ENCODE measurements around the gene ZNF814. TPM values are rescaled to one million over a fixed set of nuclear protein-coding genes. Genes with fewer than 3 reads are reported as not detected.
A peak's percentile ranks its signal among the peaks of the same experiment; 100 is the strongest.
"Not testable (repeated sequence)": the region's sequence is repeated elsewhere in the genome, so short reads cannot be mapped to it uniquely, and the experiment has no call there.

Gene ZNF814
- total RNA-seq, result 10 to 100 TPM; 16.2 to 21.5 TPM

DNA sequence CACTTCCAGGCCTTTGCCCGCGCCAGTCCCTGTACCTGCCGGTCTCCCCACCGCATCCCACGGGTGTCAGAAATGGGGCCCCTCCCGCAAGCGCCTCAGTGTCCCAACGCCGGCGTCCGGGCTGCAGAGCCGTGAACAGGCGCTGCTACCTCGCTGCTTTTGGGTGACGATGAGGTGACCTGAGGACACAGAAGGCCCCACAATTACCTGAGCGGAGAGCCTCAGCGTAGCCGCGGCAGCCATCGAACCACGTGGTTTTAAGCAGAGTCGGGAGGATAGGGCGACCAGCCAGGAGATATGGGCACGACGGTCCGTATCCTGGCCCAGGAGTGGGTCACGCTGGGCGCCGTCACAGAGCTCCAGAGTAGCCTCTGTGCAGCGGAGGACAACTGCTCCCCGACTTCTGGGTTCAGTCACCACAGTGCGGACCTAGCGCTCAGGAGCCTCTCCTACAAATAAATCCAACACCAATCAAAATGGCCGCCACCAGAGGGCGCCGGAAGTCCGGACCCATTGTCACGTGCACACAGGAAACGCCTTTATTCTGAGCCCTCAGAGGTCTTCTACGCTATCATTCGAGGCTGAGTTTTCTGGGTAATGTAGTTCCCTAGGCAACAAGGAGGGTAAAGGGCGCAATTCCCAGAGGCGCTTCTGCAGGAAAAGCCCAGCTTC is at the start of gene ZNF814:
Gene ZNF814 (minus strand): TSS at position 478 of the 672 bp plus-strand sequence. CDS start 235 bp downstream, at position 243.
- peak; percentile 93 for ATAC-seq (replicated peaks)
- H3K27ac Mint-ChIP-seq, result peak within 1 kb of the TSS; percentile 95
- peaks cover 7% of the 10 kb centered on the region for H3K9me3 Mint-ChIP-seq
- H3K27me3 Mint-ChIP-seq, result no peaks in the 10 kb centered on the region
- H3K4me1 Mint-ChIP-seq, result peaks cover 13% of the 10 kb centered on the region
- peaks cover 53% of the 10 kb centered on the region for H3K36me3 Mint-ChIP-seq (ENCODE audit: low read depth)
- H3K4me3 Mint-ChIP-seq, result peak within 1 kb of the TSS; percentile 92

DNA sequence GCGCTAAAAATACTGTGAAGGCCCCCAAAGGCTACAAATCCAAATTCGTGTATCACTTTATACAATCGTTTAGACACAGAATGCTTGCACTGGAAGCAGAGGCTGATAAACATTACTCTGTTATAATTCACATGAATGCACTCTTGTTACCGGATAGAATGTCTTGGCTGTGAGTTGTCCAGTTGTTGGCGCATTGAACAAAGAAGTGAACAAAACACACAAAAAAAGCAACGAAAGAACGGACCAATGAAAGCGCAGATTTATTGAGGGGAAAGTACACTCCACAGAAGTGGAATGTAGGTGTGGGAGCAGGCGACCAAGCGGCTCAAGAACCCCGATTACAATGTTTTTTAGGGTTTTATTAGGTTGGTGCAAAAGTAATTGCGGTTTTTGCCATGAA is 46.9 kb upstream of the ZNF814 start:
- no peak for ATAC-seq (replicated peaks)
- peaks cover 50% of the 10 kb centered on the region for H3K36me3 Mint-ChIP-seq (ENCODE audit: low read depth)
- H3K4me1 Mint-ChIP-seq, result no peaks in the 10 kb centered on the region
- peak overlapping the region; percentile 89 for H3K4me3 Mint-ChIP-seq
- H3K9me3 Mint-ChIP-seq, result peaks cover 16% of the 10 kb centered on the region
- H3K27ac Mint-ChIP-seq, result no peak overlapping the region
- no peaks in the 10 kb centered on the region for H3K27me3 Mint-ChIP-seq

DNA sequence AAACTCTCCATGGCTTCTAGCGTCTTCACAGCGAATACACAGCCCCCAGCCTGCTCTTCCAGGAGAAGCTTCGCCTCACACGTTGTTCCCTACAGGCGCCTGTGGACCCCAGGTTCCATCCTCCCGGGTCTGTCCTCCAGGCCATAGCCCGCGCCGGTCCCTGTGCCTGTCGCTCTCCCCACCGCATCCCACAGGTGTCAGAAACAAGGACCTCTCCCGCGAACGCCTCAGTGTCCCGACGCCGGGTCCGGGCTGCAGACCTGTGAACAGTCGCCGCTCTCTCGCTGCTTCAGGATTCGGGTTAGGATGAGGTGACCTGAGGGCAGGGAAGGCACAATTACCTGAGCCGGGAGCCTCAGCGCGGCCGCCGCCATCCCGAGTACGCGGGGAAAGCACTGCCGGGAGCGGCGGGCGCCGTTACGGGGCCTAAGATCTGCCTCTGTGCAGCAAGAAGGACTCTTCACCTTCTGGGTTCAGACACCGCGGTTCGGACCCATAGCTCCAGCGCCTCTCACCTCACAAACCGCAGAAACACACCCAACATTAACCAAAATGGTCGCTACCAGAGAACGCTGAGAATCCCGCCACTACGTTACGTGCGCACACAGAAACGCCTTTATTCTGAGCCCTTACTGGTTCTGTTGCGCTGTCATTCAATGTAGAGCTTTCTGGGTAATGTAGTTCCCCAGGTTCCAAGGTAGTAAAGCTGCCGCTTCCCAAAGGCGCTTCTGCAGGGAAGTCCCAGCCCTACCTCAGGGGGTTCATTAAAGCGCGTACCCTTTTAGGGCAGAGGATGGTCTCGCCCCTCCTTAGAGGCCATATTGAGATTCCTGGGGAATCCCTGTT is 46.2 kb upstream of the ZNF814 start, which contains the start of gene ZNF418:
Gene ZNF418 (minus strand): TSS at position 583 of the 846 bp plus-strand sequence. CDS start 1,580 bp downstream, outside the sequence.
- Mint-ChIP-seq H3K9me3 (peaks cover 18% of the 10 kb centered on the region), H3K36me3 (ENCODE audit: low read depth) (peaks cover 43% of the 10 kb centered on the region), H3K4me3 (peak within 1 kb of the TSS; percentile 89), H3K4me1 (no peaks in the 10 kb centered on the region), H3K27ac (peak within 1 kb of the TSS; percentile 84), H3K27me3 (no peaks in the 10 kb centered on the region)
- ATAC-seq (replicated peaks), result peak; percentile 98

DNA sequence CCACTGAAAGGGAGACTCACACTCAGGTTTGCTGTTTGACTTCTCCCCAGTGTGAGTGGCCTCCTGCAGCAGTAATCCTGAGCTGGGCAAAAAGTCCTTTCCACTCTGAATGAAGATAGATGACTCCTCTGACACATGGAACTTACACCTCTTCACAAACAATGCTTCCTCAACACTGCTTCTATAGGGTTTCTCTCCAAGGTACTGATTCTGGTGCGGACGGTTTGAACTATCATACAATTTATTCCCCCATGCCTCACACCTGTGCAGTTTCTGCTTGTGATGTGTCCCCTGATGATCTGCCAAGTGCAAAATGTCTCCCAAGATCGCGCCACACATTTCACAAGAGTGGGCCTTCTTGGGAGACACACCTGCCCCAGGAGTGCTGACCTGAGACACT is 38.8 kb upstream of the ZNF814 start:
- Mint-ChIP-seq H3K4me1 (no peaks in the 10 kb centered on the region), H3K27ac (no peak overlapping the region), H3K27me3 (no peaks in the 10 kb centered on the region), H3K9me3 (peaks cover 24% of the 10 kb centered on the region), H3K4me3 (no peak overlapping the region), H3K36me3 (ENCODE audit: low read depth) (peaks cover 28% of the 10 kb centered on the region)
- no peak for ATAC-seq (replicated peaks)

DNA sequence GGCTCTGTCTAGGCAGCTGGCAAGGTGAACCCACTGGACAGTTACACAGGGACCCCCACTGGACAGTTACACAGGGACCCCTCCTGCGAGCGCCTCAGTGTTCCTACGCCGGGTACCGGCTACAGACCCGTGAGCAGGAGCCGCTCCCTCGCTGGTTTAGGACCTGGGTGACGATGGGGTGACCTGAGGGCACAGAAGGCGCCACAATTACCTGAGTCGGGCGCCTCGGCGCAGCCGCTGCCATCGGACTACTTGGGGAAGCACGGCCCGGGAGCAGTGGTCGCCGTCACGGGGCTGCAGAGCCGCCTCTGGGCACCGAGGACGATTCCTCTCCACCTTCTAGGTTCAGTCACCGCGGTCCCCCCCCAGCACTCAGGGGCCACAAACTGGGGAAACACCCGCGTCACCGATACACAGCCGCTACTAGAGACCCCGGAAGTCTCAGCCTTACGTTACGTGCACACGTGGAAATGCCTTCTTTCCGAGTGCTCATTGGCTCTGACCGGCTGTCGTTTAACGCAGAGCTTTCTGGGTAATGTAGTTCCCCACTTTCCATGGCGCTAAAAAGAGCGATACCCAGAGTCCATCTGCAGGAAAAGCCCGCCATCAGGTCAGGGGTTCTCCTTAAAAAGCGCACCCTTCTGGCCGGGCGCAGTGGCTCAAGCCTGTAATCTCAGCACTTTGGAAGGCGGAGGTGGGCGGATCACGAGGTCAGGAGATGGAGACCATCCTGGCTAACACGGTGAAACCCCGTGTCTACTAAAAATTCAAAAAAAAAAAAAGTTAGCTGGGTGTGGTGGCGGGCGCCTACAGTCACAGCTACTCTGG is 27.5 kb upstream of the ZNF814 start, which contains the start of gene ZNF417:
Gene ZNF417 (minus strand): TSS at position 425 of the 828 bp plus-strand sequence. CDS start 181 bp downstream, at position 244.
- peaks cover 55% of the 10 kb centered on the region for H3K36me3 Mint-ChIP-seq (ENCODE audit: low read depth)
- peak within 1 kb of the TSS; percentile 94 for H3K4me3 Mint-ChIP-seq
- peaks cover 22% of the 10 kb centered on the region for H3K4me1 Mint-ChIP-seq
- H3K27me3 Mint-ChIP-seq, result not testable (repeated sequence)
- H3K9me3 Mint-ChIP-seq, result peaks cover 10% of the 10 kb centered on the region
- peak; percentile 99 for ATAC-seq (replicated peaks)
- H3K27ac Mint-ChIP-seq, result peak within 1 kb of the TSS; percentile 93

DNA sequence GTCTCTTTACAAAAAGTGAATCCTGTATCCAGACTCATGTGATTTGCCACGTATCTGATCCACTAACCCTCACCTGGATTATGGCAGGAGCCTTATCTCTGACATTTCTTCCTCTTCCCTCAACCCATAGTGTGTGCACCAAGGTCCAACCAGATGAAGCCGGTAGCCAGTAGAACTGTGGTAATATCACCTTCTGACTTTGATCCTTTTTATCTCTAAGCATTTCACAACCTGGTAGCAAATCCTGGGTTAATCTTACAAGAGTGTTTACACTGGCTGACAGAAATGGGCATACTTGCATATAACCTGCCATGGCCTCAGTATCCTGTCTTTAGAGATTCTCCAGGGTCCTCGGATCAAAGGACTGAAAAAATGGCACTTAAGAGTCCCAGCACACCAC is 25.7 kb upstream of the ZNF814 start:
- Mint-ChIP-seq H3K27me3 (no peaks in the 10 kb centered on the region), H3K27ac (no peak overlapping the region), H3K9me3 (peaks cover 10% of the 10 kb centered on the region), H3K4me3 (peak overlapping the region; percentile 94), H3K36me3 (ENCODE audit: low read depth) (peaks cover 68% of the 10 kb centered on the region), H3K4me1 (peaks cover 22% of the 10 kb centered on the region)
- no peak for ATAC-seq (replicated peaks)

DNA sequence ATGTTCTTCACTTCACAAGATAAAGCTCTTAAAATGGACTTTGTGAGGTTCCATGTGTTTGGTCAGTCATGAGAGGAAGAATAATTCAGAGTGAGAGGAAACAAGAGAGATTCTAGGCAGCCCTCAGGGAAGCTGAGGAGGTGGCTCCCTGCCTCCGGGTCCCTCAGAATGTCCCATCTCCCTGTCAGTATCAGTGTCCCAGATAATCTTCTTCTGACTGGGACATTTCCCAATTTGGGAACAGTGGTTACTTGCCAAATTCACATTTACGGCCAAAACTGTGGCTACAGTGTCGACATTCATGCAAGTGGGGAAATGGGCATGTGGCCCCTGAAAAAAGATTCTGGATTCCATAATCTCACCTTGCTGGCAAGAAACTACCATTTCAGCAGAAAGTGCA is 18.6 kb upstream of the ZNF814 start:
- Mint-ChIP-seq H3K4me1 (peaks cover 5% of the 10 kb centered on the region), H3K27ac (no peak overlapping the region), H3K36me3 (ENCODE audit: low read depth) (peaks cover 53% of the 10 kb centered on the region), H3K4me3 (no peak overlapping the region), H3K9me3 (no peaks in the 10 kb centered on the region), H3K27me3 (no peaks in the 10 kb centered on the region)
- no peak for ATAC-seq (replicated peaks)

DNA sequence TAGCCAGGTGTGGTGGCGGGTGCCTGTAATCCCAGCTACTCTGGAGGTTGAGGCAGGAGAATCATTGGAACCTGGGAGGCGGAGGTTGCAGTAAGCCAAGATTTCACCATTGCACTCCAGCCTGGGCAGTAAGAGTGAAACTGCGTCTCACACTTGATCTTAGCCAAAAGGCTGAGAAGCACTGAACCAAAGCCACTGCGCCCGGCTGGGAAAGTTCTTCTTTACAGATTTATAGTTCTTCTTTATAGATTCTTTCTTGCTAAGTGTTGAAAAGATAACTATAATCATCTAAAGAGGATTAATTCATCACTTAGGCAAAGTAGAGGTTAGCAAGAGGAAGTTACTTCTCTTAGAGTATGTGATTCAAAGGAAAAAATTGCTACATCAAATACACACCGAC is 16.4 kb upstream of the ZNF814 start:
- Mint-ChIP-seq H3K27me3 (no peaks in the 10 kb centered on the region), H3K4me3 (no peak overlapping the region), H3K4me1 (peaks cover 5% of the 10 kb centered on the region), H3K9me3 (no peaks in the 10 kb centered on the region), H3K36me3 (ENCODE audit: low read depth) (peaks cover 32% of the 10 kb centered on the region), H3K27ac (no peak overlapping the region)
- no peak for ATAC-seq (replicated peaks)

DNA sequence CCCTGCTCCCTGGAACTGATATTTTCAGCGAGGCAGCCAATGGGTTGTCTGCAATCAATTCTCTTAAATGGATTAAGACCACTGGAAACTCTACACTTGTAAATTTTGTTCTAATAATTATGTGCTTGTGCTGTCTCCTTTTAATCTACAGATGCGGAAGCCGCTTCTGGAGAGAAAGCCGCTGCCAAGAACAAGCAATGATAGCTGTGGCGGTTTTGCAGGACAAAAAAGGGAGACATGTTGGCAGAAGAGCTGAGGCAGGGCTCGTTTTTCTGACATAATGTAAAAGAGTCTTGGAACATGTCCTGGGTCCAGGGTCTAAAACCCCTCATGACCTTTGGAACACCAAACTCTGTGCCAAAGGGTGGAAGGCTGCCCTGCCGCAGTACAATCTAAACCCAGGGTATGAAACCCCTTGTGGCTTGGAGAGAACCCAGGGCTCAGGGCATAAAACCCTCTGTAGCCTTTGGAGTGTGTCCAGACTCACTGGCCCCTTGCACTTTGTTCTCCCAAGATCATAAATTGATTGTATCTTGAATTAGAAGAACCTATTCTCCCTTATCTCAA is 14.9 kb upstream of the ZNF814 start:
- Mint-ChIP-seq H3K9me3 (no peaks in the 10 kb centered on the region), H3K27me3 (no peaks in the 10 kb centered on the region), H3K36me3 (ENCODE audit: low read depth) (peaks cover 19% of the 10 kb centered on the region), H3K27ac (no peak overlapping the region), H3K4me3 (no peak overlapping the region), H3K4me1 (peaks cover 5% of the 10 kb centered on the region)
- ATAC-seq (replicated peaks), result no peak

DNA sequence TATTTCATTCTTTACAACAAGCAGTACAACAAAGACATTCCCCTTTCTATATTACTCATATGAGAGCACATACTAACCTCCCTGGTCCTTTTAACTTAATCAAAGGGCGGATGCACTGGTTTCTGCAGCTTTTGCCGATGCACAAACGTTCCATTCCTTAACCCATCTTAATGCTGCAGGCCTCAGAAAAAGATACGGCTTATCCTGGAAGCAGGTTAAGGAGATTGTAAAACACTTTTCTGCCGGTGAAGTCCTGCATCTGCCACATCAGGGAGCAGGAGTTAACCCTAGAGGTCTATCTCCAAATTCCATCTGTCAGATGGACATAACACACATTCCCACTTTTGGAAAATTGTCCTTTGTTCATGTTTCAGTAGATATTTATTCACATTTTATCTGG is 11.5 kb upstream of the ZNF814 start:
- Mint-ChIP-seq H3K4me3 (no peak overlapping the region), H3K9me3 (no peaks in the 10 kb centered on the region), H3K36me3 (ENCODE audit: low read depth) (no peaks in the 10 kb centered on the region), H3K27ac (no peak overlapping the region), H3K4me1 (peaks cover 5% of the 10 kb centered on the region), H3K27me3 (no peaks in the 10 kb centered on the region)
- peak; percentile 29 for ATAC-seq (replicated peaks)

DNA sequence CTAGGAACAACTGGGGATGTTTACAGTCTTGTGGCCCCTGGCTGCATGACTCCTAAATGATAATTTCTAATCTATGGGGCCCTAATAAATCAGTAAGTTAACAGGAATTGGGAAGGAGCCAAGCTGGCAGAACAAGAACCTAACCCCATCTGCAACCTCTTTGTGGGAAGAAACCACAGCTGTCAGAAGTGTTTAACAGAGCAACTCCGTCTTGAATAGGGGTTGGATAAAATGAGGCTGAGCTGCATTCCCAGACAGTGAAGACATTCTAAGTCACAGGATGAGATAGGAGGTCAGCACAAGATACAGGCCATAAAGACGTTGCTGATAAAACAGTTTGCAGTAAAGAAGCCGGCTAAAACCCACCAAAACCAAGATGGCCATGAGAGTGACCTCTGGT is 1.9 kb upstream of the ZNF814 start:
- H3K27ac Mint-ChIP-seq; ATAC-seq (replicated peaks); H3K4me3 Mint-ChIP-seq; H3K27me3 Mint-ChIP-seq; H3K9me3 Mint-ChIP-seq: not testable (repeated sequence)
- H3K36me3 Mint-ChIP-seq (ENCODE audit: low read depth), result peaks cover 33% of the 10 kb centered on the region
- H3K4me1 Mint-ChIP-seq, result peaks cover 13% of the 10 kb centered on the region

DNA sequence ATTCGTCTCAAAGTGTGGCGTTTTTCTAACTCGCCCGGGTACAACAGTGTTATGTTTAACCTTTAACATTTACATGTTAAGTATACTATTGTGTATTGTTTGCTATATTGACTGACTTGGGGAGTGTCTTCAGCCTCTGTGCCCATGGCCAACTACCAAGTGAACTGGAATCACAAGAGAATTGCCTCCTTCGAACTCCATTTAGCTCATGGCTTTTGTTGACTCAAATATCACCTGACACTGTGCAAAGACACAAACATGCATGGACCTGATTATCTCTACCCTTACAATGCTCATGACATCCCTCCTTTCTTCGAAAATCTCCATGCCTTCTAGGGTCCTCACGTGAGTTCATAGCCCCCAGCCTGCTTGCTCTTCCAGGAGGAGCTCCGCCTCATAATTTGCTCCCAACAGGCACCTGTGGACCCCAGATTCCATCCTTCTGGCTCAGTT is 704 bp downstream of the ZNF814 start:
- peak overlapping the region; percentile 92 for H3K4me3 Mint-ChIP-seq
- peaks cover 7% of the 10 kb centered on the region for H3K9me3 Mint-ChIP-seq
- H3K36me3 Mint-ChIP-seq (ENCODE audit: low read depth), result peaks cover 59% of the 10 kb centered on the region
- no peak for ATAC-seq (replicated peaks)
- no peaks in the 10 kb centered on the region for H3K27me3 Mint-ChIP-seq
- H3K27ac Mint-ChIP-seq, result peak overlapping the region; percentile 95
- H3K4me1 Mint-ChIP-seq, result peaks cover 13% of the 10 kb centered on the region

DNA sequence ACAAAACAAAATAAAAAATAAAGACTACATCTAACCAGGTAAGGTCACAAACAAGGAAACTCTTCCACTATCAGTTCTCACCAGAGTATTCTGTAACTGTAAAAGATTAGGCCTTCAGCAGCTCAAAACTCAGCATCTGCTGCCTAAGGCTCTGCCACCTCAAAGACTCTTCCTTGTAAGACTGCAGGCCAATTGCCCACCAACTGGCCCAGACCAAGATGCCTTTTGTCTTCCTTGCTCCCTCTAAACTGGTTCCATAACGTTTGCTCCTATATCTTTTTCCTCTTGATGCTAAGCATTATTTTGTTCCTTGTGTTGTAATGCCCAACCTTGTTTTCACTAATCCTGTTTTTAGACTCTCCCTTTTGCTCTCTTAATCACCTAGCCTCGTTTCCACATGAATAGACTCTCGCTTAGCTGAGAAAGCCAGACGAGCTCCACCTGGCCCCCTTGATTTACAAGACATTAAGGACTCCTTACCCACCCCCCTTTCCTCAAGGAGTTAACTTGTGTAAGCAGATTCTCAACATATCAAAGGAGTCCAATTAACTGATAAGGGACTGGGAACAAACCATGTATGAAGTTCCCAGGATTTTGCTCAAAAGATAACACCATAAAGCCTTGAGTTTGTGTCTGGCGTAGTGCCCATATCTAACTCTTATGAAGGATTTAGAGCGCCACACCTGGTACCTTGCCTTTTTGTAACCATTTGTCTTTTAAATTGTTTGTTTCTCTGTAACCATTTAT is 1.5 kb downstream of the ZNF814 start:
- Mint-ChIP-seq H3K9me3 (peaks cover 7% of the 10 kb centered on the region), H3K4me1 (peaks cover 13% of the 10 kb centered on the region), H3K27ac (no peak overlapping the region), H3K36me3 (ENCODE audit: low read depth) (peaks cover 67% of the 10 kb centered on the region), H3K27me3 (no peaks in the 10 kb centered on the region), H3K4me3 (peak overlapping the region; percentile 92)
- ATAC-seq (replicated peaks), result no peak

Measured in activated T-helper 17 cell treated with anti-CD3 and anti-CD28 coated beads, Interleukin-2, amount 50 U/mL, for 72 hours (primary cell).